GM12878 (cell line): ENCODE measurements around the gene NEK3. TPM values are rescaled to one million over a fixed set of nuclear protein-coding genes. Genes with fewer than 3 reads are reported as not detected.

Source experiments
- ATAC-seq: fragments of 200-7000 bp; cut with Tn5 transposase; 3 replicates; pipeline ENCODE4 v1.9.1; 2020; ENCODE audit warnings: mild to moderate bottlenecking, moderate library complexity
- BruUV-seq: library from RNA; stranded (reverse); fragments of 400-500 nt; replicated peaks from 2 replicates; lab custom pipeline; 2021; lab: Mats Ljungman, UMichigan
- CTCF ChIA-PET: fragments of 300-600 bp; sonication (Branson Sonifier 250); formaldehyde crosslinking; extraction: SDS; loops from one replicate; lab custom pipeline; 2021; ENCODE audit warnings: inconsistent platforms; lab: Yijun Ruan, JAX
- POLR2A ChIA-PET: fragments of 350-600 bp; formaldehyde crosslinking; extraction: SDS; loops from one replicate; lab custom pipeline; 2021; ENCODE audit warnings: inconsistent platforms; lab: Charles Lee
- RAD21 ChIA-PET: fragments of 300-600 bp; sonication (Branson Sonifier 250); formaldehyde crosslinking; loops from one replicate; lab custom pipeline; 2023; ENCODE audit warnings: antibody characterized with exemption; ENCODE audit not compliant: unreplicated experiment; lab: Charles Lee
- SMC1A ChIA-PET: fragments of 300-600 bp; sonication (Branson Sonifier 250); formaldehyde crosslinking; loops from one replicate; lab custom pipeline; 2023; ENCODE audit not compliant: unreplicated experiment, uncharacterized antibody; lab: Charles Lee
- DNase-seq: peaks from one replicate; pipeline ENCODE4 v3.0.0-alpha.2; 2011; ENCODE audit warnings: low read depth, low spot score
- FAIRE-seq: peaks from 3 replicates; lab custom pipeline; 2011; peaks lifted over from hg19 to GRCh38; lab: Jason Lieb, UNC
- H2AFZ ChIP-seq: 2 replicates; pipeline ENCODE4 v1.6.0; 2011; ENCODE audit warnings: low read depth, low read length, control low read depth; ENCODE audit not compliant: control insufficient read depth
- H3K27ac ChIP-seq: 2 replicates; pipeline ENCODE4 v1.5.1; 2011; ENCODE audit warnings: control low read depth; ENCODE audit not compliant: control insufficient read depth, insufficient read depth
- H3K27me3 ChIP-seq, 2 experiments: replicated peaks in 1 of 2; 2 replicates each; pipeline versions ENCODE4 v1.6.0 to v1.6.1; 2011; ENCODE audit warnings: low read length in 1 of 2; ENCODE audit not compliant: control insufficient read depth in 2 of 2, insufficient read depth in 2 of 2
- H3K36me3 ChIP-seq, 2 experiments: 2 replicates each; pipeline ENCODE4 v1.5.1; 2011; ENCODE audit warnings: low read length in 1 of 2; ENCODE audit not compliant: control insufficient read depth in 2 of 2, insufficient read depth in 2 of 2
- H3K4me1 ChIP-seq: 2 replicates; pipeline ENCODE4 v1.6.1; 2011; ENCODE audit warnings: mild to moderate bottlenecking, low read length, moderate library complexity, mixed read lengths; ENCODE audit not compliant: control insufficient read depth, insufficient read depth
- H3K4me2 ChIP-seq: 2 replicates; pipeline ENCODE4 v1.6.0; 2011; ENCODE audit warnings: control low read depth; ENCODE audit not compliant: control insufficient read depth, insufficient read depth
- H3K4me3 ChIP-seq: fragments of 200-600 bp; sonication (generic); 2 replicates; pipeline ENCODE4 v1.5.1; 2016
- H3K79me2 ChIP-seq: 2 replicates; pipeline ENCODE4 v1.6.0; 2011; ENCODE audit warnings: low read length; ENCODE audit not compliant: control insufficient read depth, insufficient read depth
- H3K9ac ChIP-seq: 2 replicates; pipeline ENCODE4 v1.8.0; 2011; ENCODE audit warnings: low read length, control low read depth, mixed read lengths; ENCODE audit not compliant: control insufficient read depth, insufficient read depth
- H3K9me3 ChIP-seq: replicated peaks from 3 replicates; pipeline ENCODE4 v1.5.1; 2011; ENCODE audit warnings: mild to moderate bottlenecking, low read length; ENCODE audit not compliant: control insufficient read depth, insufficient read depth
- H4K20me1 ChIP-seq: 2 replicates; pipeline ENCODE4 v1.6.0; 2011; ENCODE audit not compliant: control insufficient read depth, insufficient read depth
- ASH2L ChIP-seq: fragments of 300-600, 200-600 bp; sonication (generic); IDR thresholded peaks from 2 replicates; pipeline ENCODE4 v1.6.1; 2017; ENCODE audit warnings: low read depth, mild to moderate bottlenecking, borderline replicate concordance
- GATAD2B ChIP-seq: fragments of 450-650 bp; conservative IDR thresholded peaks from 2 replicates; pipeline ENCODE4 v1.6.1; 2017; ENCODE audit warnings: low read depth, mild to moderate bottlenecking, moderate library complexity
- KDM1A ChIP-seq: fragments of 200-600 bp; sonication (generic); IDR thresholded peaks from 2 replicates; pipeline ENCODE4 v1.6.1; 2016; ENCODE audit warnings: borderline replicate concordance
- MLLT1 ChIP-seq: fragments of 450-650 bp; IDR thresholded peaks from 2 replicates; pipeline ENCODE4 v1.6.1; 2016; ENCODE audit warnings: mild to moderate bottlenecking
- MYC ChIP-seq: IDR thresholded peaks from 2 replicates; pipeline ENCODE4 v1.6.1; 2011; ENCODE audit warnings: mild to moderate bottlenecking, low read length, moderate library complexity, inconsistent platforms; ENCODE audit not compliant: insufficient read depth, insufficient replicate concordance, insufficient read length, severe bottlenecking
- NKRF ChIP-seq: fragments of 450-650 bp; conservative IDR thresholded peaks from 2 replicates; pipeline ENCODE4 v1.6.1; 2017; ENCODE audit warnings: mild to moderate bottlenecking, moderate library complexity
- RBBP5 ChIP-seq: fragments of 200-600 bp; sonication (generic); conservative IDR thresholded peaks from 2 replicates; pipeline ENCODE4 v1.6.1; 2016
- SMAD1 ChIP-seq: fragments of 450-650 bp; IDR thresholded peaks from 2 replicates; pipeline ENCODE4 v1.6.1; 2018; ENCODE audit warnings: mild to moderate bottlenecking, low read depth; ENCODE audit not compliant: partially characterized antibody
- SP1 ChIP-seq: IDR thresholded peaks from one replicate; pipeline ENCODE4 v1.6.1; 2011; ENCODE audit warnings: low read depth, low read length
- TBL1XR1 ChIP-seq: IDR thresholded peaks from 2 replicates; pipeline ENCODE4 v1.6.1; 2012; ENCODE audit warnings: low read depth, low read length, improper control_type of control experiment
- TCF12 ChIP-seq: IDR thresholded peaks from 2 replicates; pipeline ENCODE4 v1.6.1; 2011; ENCODE audit warnings: low read depth, mild to moderate bottlenecking, low read length
- ZBTB11 ChIP-seq: fragments of 450-650 bp; formaldehyde crosslinking; IDR thresholded peaks from 2 replicates; pipeline ENCODE4 v1.5.0; 2022; ENCODE audit warnings: mild to moderate bottlenecking, missing genetic modification characterization
- ZNF207 ChIP-seq: fragments of 450-650 bp; IDR thresholded peaks from 2 replicates; pipeline ENCODE4 v1.6.1; 2014; ENCODE audit warnings: antibody characterized with exemption, mild to moderate bottlenecking, borderline replicate concordance
- ZNF24 ChIP-seq: fragments of 450-650 bp; IDR thresholded peaks from 2 replicates; pipeline ENCODE4 v1.6.1; 2017; ENCODE audit warnings: antibody characterized with exemption, mild to moderate bottlenecking
- WGBS: methylation state at CpG from one replicate; pipeline ENCODE4 v1.1.6; 2016; ENCODE audit warnings: low lambda C conversion rate; ENCODE audit not compliant: insufficient replicate concordance, insufficient coverage; ENCODE audit errors: missing lambda C conversion rate; 5-methylcytosine and 5-hydroxymethylcytosine counted together
- in situ Hi-C: fragments of 300-500 bp; cut with MboI; formaldehyde crosslinking; loops from 9 replicates; pipeline ENCODE4 v1.14.3; 2018; ENCODE audit warnings: mixed read lengths
- intact Hi-C: fragments of 100-400 bp; cut with micrococcal nuclease; formaldehyde crosslinking; loops from one replicate; pipeline ENCODE4 v1.14.2; 2022; ENCODE audit not compliant: unreplicated experiment
- polyA plus RNA-seq, 11 experiments: library from polyadenylated mRNA; depleted of rRNA in 4 of 11; unstranded in 6 of 11; stranded (reverse) in 5 of 11; fragments of >200 nt; fragmentation: Nextera tagmentation in 4 of 11; fragmentation: Illumina TruSeq in 1 of 11; extraction: Ambion mirVana in 4 of 11; extraction: Trizol in 1 of 11; gene quantifications; 1 replicate in 1 of 11; 2 replicates in 10 of 11; pipeline versions ENCODE4 v1.2.1 to v1.2.3, GENCODE V29; 2011 to 2016; ENCODE audit warnings: inconsistent platforms in 2 of 11, missing spikeins in 2 of 11, low read depth in 1 of 11
- total RNA-seq, 4 experiments: library from RNA; depleted of rRNA in 3 of 4; stranded (reverse); fragments of >200 nt in 3 of 4; fragmentation: Illumina TruSeq in 1 of 4; extraction: Trizol in 1 of 4; gene quantifications; 2 replicates each; pipeline versions ENCODE4 v1.2.1 to v1.2.3, GENCODE V29; 2013 to 2021

NEK3 gene
- total and polyA plus RNA-seq, 10 of the 15 experiments (the other 5 are each of a cell fraction or from before 2014, with no cell fraction given) = 2.9 to 9.3 (median 5.9) TPM

- no peak overlapping the region for H3K4me3 ChIP-seq
- FAIRE-seq (no peak), ATAC-seq (no peak), DNase-seq (no peak)
- intact Hi-C loops (no loop called here), in situ Hi-C loops (no loop called here)
- no peak overlapping the region for H3K4me2 ChIP-seq
- H3K36me3 ChIP-seq = no peaks in the 10 kb centered on the region
- H3K27me3 ChIP-seq = no peaks in the 10 kb centered on the region; a peak in 1 of 4 replicates
- H3K79me2 ChIP-seq = no peaks in the 10 kb centered on the region
- no peaks in the 10 kb centered on the region for H3K9me3 ChIP-seq
- no peaks in the 10 kb centered on the region for H4K20me1 ChIP-seq
- ChIA-PET CTCF (interaction anchor here (0.6 to 2.0 kb wide), 2 partner anchors 35 to 42 kb away, joined by 3 to 5 read pairs; no protein-coding TSS in a partner anchor), RAD21 (no interaction called here), SMC1A (interaction anchor here (0.5 to 1.7 kb wide), 2 partner anchors 10 to 46 kb away, joined by 3 to 5 read pairs; no protein-coding TSS in a partner anchor), POLR2A (no interaction called here)
- H2AFZ ChIP-seq = no peak overlapping the region
- no TSS peak for BruUV-seq
- no peak overlapping the region for H3K9ac ChIP-seq
- TF ChIP-seq MLLT1 (no peak), RBBP5 (no peak), MYC (no peak), TBL1XR1 (no peak), GATAD2B (no peak), ZBTB11 (CRISPR knock-in tag) (no peak), ASH2L (no peak), ZNF24 (no peak), TCF12 (no peak), NKRF (no peak), KDM1A (no peak), SP1 (no peak), SMAD1 (no peak), ZNF207 (no peak)
- H3K4me1 ChIP-seq = no peaks in the 10 kb centered on the region
- WGBS = 89% methylated on average over 2 of the region's 2 CpGs
- no peak overlapping the region for H3K27ac ChIP-seq
Observed at GRCh38 chr13:52085421-52085820, 74.0 kb downstream of the NEK3 start.
